PC-3 (cell line): ENCODE measurements around the gene MX1.

Experiments
- EZH2phosphoT487 ChIP-seq: fragments of 300-600 bp; sonication (generic); IDR thresholded peaks from 2 replicates; pipeline ENCODE4 v1.6.1; 2018; ENCODE audit warnings: mild to moderate bottlenecking, antibody characterized with exemption, low read length, borderline replicate concordance
- TF ChIP-seq, protein P1 (sequence below): fragments of 300-600 bp; sonication (generic); conservative IDR thresholded peaks from 2 replicates; pipeline ENCODE4 v1.5.1; 2017; ENCODE audit warnings: antibody characterized with exemption, low read depth, mild to moderate bottlenecking, low read length

DNA sequence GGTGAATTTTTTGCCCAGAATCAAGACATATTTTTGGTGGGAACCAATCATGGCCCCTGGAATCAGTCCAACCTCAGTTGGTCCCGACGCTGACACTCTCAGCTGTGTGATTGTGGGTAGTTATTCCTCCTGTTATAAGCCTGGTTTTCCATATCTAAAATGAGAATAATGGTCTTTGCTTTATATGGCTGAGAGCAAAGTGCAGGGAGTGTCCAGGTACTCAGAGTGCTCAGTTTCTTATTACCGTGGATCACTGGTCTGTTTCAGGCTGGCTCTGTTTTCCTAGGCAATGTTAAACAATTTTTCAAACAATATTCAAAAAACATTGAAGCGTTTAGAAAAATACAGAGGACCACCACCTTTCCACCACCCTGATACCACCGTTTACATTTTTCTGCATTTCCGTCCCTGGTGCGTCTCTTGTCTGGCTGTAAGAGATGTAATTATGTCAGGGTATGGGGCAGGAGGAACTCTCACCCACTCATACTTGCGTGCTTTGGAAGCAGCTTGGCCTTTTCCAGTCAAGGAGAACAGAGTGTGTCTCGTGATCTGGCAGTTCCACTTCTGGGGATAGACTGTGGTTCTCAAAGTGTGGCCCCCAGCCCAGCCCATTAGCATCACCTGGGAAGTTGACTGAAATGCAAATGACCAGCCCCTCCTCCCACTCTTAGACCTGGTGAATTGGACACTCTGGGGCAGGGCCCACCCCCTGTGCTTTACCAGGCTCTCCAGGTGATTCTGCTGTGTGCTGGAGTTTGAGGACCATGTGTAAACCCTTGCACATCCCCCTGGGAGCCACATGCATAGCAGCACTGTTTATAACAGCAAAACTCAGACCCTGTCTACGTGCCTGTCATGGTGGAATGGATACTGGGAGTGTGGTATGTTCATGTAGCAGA is 6.8 kb downstream of the MX1 start:
- TF ChIP-seq, protein P1, sequence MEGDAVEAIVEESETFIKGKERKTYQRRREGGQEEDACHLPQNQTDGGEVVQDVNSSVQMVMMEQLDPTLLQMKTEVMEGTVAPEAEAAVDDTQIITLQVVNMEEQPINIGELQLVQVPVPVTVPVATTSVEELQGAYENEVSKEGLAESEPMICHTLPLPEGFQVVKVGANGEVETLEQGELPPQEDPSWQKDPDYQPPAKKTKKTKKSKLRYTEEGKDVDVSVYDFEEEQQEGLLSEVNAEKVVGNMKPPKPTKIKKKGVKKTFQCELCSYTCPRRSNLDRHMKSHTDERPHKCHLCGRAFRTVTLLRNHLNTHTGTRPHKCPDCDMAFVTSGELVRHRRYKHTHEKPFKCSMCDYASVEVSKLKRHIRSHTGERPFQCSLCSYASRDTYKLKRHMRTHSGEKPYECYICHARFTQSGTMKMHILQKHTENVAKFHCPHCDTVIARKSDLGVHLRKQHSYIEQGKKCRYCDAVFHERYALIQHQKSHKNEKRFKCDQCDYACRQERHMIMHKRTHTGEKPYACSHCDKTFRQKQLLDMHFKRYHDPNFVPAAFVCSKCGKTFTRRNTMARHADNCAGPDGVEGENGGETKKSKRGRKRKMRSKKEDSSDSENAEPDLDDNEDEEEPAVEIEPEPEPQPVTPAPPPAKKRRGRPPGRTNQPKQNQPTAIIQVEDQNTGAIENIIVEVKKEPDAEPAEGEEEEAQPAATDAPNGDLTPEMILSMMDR: no peak
- TF ChIP-seq EZH2phosphoT487: no peak
